ENCODE data around the gene TMEM178B.
A peak's percentile ranks its signal among the peaks of the same experiment; 100 is the strongest.

Gene TMEM178B

DNA sequence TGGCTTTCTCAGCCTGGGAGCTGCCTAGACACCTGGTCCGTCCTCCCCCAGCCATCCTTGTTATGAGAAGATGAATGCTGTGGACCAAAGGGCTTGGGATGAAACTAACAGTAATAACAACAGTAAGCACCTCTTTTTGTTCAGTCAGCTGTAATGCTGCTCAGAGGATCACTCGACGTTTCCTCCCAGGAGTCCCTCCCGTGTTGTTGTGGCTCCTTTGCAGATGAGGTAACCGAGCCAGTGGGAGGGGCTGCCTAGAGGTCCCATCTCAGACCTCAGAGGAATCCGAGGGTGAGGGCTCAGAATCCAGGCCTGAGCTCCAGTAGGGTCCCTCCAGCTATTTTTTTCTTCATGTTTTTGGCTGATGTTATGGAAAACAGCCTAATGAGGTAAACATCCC, 145.1 kb downstream of the TMEM178B start:
- Histone ChIP-seq H3K27ac (ENCODE audit: extremely low read depth, low read depth, low read length) (no peak overlapping the region), H3K9me3 (ENCODE audit: control insufficient read depth, insufficient read depth, low read depth, low read length) (no peaks in the 10 kb centered on the region), H3K4me1 (ENCODE audit: control insufficient read depth, insufficient read depth, low read length) (no peaks in the 10 kb centered on the region), H3K36me3 (ENCODE audit: control insufficient read depth in 2 of 2, insufficient read depth in 1 of 2, low read length in 2 of 2) (no peaks in the 10 kb centered on the region), H3K4me3 (ENCODE audit: low read depth, low read length) (no peak overlapping the region)
- TF ChIP-seq SCRT1 (tag by site-specific recombination; IDR thresholded peaks at IDR 0.05; ENCODE audit: borderline replicate concordance) (no peak), ZNF626 (tag by site-specific recombination; IDR thresholded peaks at IDR 0.05) (no peak), ZNF169 (tag by site-specific recombination; IDR thresholded peaks at IDR 0.05) (no peak), ZBTB49 (tag by site-specific recombination; IDR thresholded peaks at IDR 0.05; ENCODE audit: low read depth) (no peak), ZNF214 (tag by site-specific recombination; IDR thresholded peaks at IDR 0.05; ENCODE audit: borderline replicate concordance) (no peak), TCF7L2 (IDR thresholded peaks at IDR 0.05; ENCODE audit: borderline replicate concordance, low read depth, low read length) (no peak), OSR2 (tag by site-specific recombination; IDR thresholded peaks at IDR 0.05) (no peak), ELK4 (IDR thresholded peaks at IDR 0.05; ENCODE audit: borderline replicate concordance, low read depth, low read length) (no peak), ZNF639 (tag by site-specific recombination; IDR thresholded peaks at IDR 0.05) (no peak), ZNF707 (tag by site-specific recombination; IDR thresholded peaks at IDR 0.05) (no peak), ZNF335 (tag by site-specific recombination; conservative IDR thresholded peaks at IDR 0.05) (no peak), ZNF391 (tag by site-specific recombination; IDR thresholded peaks at IDR 0.05; ENCODE audit: borderline replicate concordance, low read depth) (no peak)
- ChIA-PET POLR2A (no interaction called here), CTCF (interaction anchor here (0.7 to 1.6 kb wide), 5 partner anchors 13 to 207 kb away, joined by 3 to 10 read pairs (median 3); no protein-coding TSS in a partner anchor)

- Histone ChIP-seq H3K4me1 (ENCODE audit: control insufficient read depth, insufficient read depth, low read length) (no peaks in the 10 kb centered on the region), H3K36me3 (ENCODE audit: control insufficient read depth in 2 of 2, insufficient read depth in 1 of 2, low read length in 2 of 2) (no peaks in the 10 kb centered on the region), H3K4me3 (ENCODE audit: low read depth, low read length) (no peak overlapping the region), H3K27ac (ENCODE audit: extremely low read depth, low read depth, low read length) (no peak overlapping the region), H3K9me3 (ENCODE audit: control insufficient read depth, insufficient read depth, low read depth, low read length) (no peaks in the 10 kb centered on the region)
- POLR2A ChIA-PET, result no interaction called here
- CTCF ChIA-PET, result interaction anchor here (0.6 to 1.6 kb wide), 15 partner anchors 9 to 595 kb away, joined by 3 to 10 read pairs (median 4); partner anchors contain the start of gene MRPS33
- TF ChIP-seq KLF10 (tag by site-specific recombination; IDR thresholded peaks at IDR 0.05) (no peak), ZNF654 (tag by site-specific recombination; IDR thresholded peaks at IDR 0.05; ENCODE audit: low read depth) (peak; percentile 19), ZFP69B (tag by site-specific recombination; IDR thresholded peaks at IDR 0.05) (0 out of 2 replicates have a peak, but pooled peaks have one; percentile 43), OVOL3 (tag by site-specific recombination; IDR thresholded peaks at IDR 0.05) (no peak), ZBTB44 (tag by site-specific recombination; IDR thresholded peaks at IDR 0.05) (peak; percentile 51; the same call in 1 of the 2 replicates), IKZF3 (tag by site-specific recombination; IDR thresholded peaks at IDR 0.05) (no peak), ELK4 (IDR thresholded peaks at IDR 0.05; ENCODE audit: borderline replicate concordance, low read depth, low read length) (no peak), TRIM28 (IDR thresholded peaks at IDR 0.05; ENCODE audit: borderline replicate concordance, low read length) (no peak), ZNF394 (tag by site-specific recombination; IDR thresholded peaks at IDR 0.05; ENCODE audit: borderline replicate concordance) (no peak)
- TF ChIP-seq, protein P1, sequence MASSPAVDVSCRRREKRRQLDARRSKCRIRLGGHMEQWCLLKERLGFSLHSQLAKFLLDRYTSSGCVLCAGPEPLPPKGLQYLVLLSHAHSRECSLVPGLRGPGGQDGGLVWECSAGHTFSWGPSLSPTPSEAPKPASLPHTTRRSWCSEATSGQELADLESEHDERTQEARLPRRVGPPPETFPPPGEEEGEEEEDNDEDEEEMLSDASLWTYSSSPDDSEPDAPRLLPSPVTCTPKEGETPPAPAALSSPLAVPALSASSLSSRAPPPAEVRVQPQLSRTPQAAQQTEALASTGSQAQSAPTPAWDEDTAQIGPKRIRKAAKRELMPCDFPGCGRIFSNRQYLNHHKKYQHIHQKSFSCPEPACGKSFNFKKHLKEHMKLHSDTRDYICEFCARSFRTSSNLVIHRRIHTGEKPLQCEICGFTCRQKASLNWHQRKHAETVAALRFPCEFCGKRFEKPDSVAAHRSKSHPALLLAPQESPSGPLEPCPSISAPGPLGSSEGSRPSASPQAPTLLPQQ (tag by site-specific recombination; IDR thresholded peaks at IDR 0.05), result peak; percentile 56
Measured at GRCh38 chr7:141220263-141220880, 146.5 kb downstream of the TMEM178B start.
